LHCN-M2 (cell line): Measurements from ENCODE around the gene TGM6. TPM values are rescaled to one million over a fixed set of nuclear protein-coding genes. Genes with fewer than 3 reads are reported as not detected.
"Not testable (repeated sequence)": the region's sequence is repeated elsewhere in the genome, so short reads cannot be mapped to it uniquely, and the experiment has no call there.

Experiments used
- DNase-seq: peaks from one replicate; pipeline ENCODE4 v3.0.0-alpha.2; 2012; ENCODE audit warnings: low read depth
- total RNA-seq: library from RNA; depleted of rRNA; stranded (reverse); fragments of >200 nt; gene quantifications from 2 replicates; pipeline ENCODE4 v1.2.3, GENCODE V29; 2014

TGM6 gene
- total RNA-seq, 1 experiment from 2014 or later = not detected

DNA sequence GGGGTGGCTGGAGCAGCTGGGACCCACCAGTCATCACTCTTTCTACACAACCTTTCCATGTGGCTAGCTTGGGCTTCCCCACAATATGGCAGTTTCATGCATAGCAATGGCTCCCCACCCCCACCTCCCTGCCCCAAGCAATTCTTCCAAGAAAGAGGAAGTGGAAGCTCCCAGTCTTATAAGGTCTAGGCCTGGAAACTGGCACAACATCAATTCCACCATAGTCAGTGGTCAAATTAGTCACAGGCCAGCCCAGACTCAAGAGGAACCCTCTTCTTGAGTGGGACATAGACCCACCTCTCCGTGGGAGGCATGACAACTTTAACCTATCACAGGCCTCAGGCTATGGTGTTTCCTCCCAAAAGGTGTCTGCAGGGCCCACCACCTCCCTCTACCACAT is 17.7 kb downstream of the TGM6 start:
- DNase-seq = no peak

DNA sequence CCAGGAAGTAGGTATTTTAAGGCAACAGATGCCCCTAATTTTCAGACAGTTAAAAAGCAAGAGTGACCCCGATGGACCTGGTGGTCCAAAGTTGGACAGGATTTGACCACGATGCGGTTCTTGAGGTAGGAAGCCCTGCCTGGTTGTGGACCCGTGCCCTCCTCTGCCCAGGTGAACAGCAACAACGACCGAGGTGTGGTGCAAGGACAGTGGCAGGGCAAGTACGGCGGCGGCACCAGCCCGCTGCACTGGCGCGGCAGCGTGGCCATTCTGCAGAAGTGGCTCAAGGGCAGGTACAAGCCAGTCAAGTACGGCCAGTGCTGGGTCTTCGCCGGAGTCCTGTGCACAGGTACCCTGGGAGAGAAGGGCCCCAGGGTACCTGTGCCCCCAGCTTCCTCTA is 18.7 kb downstream of the TGM6 start:
- no peak for DNase-seq

DNA sequence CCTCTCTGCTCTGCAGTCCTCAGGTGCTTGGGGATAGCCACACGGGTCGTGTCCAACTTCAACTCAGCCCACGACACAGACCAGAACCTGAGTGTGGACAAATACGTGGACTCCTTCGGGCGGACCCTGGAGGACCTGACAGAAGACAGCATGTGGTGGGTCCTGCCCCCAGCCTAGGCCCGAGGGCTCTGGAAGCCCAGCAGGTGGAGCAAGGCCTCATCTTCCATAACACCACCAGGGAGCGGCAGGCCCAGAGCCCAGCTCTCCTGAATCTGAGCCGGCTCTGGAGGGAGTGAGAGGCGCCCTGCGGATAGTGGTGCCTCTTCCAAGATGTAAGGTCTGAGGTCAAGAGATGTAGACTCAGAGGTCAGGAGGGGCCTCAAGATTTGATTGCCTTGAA is 19.6 kb downstream of the TGM6 start:
- DNase-seq = no peak

DNA sequence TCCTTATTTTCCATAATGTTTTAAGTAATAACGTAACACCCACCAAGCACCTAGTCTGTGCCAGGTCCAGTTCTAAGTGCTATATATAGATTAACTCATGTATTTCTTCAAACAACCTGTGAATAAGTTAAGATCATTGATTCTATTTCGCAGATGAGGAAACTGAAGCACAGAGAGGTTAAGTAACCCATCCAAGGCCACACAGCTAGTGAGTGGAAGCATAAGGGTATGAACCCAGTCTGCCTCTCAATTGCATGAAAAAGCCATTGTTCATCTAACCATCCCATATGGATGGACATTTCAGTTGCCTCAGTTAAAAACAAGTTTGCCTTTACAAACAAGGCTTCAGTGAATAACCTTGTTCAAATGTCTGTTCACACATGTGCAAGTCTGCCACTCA is 20.8 kb downstream of the TGM6 start:
- DNase-seq = no peak

DNA sequence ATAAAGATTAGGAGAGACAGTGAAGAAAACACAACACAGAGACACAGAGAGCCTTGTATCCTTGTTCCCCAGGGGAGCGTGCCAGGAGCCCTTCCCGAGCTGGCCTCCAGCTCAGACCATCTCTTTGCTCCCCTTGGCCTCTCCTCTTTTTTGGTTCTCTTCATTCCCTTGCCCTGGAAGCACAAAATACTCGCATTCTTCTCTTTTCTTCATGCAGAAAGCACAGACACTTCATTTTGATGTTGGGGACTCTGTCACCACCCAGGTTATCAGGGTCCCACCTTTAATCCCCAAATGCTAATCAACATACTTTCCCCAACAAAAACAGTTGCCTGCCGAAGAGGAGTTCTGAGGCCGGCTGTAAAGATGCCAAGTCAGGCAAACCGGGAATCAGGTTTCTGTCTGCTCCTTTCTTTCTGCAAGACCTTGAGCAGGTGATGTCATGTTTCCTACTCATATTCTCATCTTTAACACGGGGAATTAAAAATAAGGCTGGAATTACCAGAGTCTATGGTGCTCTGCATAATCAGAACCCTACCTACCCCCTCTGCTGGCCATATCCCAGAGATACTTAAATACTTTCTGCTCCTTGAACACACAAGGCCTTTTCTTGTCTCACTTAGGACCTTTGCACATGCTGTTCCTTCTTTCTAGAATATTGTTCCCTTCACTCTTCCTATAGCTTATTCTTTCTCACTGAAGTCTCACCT is 21.7 kb downstream of the TGM6 start:
- peak; percentile 19 for DNase-seq

DNA sequence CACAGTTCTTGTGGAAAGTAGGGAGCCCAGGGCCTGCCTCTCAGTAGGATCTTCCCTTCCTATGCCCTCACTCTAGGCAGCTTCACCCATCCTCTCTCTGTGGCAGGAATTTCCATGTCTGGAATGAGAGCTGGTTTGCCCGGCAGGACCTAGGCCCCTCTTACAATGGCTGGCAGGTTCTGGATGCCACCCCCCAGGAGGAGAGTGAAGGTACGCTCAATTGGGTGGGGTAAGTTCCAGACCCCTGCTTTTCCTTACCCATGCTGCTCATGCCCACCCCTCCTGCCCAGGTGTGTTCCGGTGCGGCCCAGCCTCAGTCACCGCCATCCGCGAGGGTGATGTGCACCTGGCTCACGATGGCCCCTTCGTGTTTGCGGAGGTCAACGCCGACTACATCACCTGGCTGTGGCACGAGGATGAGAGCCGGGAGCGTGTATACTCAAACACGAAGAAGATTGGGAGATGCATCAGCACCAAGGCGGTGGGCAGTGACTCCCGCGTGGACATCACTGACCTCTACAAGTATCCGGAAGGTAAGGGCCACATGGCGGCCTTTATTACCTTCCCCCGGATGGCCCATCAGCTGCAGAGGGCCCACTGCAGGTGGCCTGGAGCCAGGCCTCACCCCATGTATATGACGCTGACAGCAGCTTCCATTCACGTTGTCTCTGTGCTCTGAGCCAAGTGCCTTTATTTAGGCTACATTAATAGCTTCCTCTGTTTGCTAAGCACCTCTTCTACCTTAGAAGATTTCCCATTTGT is 22.8 kb downstream of the TGM6 start:
- no peak for DNase-seq

DNA sequence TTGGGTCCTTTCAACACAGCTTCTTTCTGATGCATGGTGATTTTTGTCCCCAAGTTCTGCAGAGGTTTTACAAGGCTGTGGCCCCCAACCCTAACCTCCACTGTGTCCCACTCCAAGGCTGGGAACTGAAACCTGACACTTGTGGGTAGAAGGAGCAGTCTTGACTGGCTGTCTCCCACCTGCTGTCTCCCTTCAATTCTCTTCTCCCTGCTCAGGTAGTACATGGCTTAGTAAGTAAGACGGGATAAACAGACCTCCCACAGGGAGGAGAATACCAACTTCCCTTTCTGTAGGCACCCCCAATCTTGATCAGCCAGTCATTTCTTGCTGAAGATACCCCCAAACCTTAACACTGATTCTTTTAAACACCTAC is 25.0 kb downstream of the TGM6 start:
- no peak for DNase-seq

DNA sequence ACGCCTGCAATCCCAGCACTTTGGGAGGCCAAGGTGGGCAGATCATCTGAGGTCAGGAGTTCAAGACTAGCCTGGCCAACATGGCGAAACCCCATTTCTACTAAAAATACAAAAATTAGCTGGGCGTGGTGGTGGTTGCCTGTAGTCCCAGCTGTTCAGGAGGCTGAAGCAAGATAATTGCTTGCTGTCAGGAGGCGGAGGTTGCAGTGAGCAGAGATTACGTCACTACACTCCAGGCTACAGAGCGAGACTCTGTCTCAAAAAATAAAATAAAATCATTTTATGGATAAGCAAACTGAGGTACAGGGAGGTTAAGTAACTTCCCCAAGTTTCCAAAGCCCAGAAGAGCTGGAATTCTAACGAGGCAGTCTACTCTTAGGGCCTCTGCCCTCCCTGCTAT is 26.7 kb downstream of the TGM6 start:
- DNase-seq = not testable (repeated sequence)

DNA sequence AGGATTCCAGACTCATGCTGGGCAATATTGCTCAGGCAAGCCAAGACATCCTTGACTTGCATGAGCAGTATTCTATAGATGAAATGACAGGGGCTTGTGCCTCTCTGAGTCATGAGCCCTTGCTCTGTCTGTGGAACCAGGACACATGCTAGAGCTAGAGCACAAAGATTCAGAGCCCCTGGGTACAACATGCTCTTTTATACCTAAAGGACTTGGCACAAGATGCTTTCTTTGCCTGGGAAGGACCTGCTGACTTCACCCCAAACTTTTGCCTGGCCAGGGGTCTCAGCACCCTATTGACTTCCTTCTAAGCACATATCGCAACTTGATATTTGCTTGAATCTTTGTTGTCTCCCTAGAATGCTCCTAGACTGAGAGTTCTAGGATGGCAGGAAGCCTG is 27.4 kb downstream of the TGM6 start:
- DNase-seq = no peak

DNA sequence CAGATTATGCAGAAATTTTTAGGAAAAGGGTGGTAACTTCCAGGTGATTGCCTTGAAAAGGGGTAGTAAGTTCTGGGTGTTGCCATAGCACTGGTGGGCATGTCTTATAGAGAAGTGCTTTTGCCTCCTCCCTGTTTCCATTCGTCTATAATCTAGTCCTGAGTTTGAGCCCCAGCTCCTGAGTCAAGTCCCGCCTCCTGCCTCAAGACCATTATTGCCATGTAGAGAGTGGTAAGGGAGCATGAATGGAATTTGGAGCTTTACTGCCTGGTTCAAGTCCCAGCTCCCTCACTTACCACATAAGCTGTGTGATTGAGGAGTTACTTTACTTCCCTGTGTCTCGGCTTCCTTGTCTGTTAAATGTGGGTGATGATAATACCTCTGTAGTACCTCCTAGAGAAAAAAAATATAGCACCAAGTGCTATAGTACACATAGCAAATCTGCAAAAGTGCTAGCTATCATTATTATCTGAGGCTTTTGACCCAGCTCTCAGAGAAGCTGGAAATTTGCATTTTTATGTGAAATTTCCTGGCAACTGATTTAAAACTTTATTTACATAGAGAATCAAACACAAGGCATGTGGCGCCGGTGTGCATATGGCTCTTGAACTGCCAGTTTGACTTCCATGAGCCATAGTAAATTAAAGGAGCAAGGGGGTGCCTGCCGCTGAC is 36.0 kb downstream of the TGM6 start:
- DNase-seq = no peak

DNA sequence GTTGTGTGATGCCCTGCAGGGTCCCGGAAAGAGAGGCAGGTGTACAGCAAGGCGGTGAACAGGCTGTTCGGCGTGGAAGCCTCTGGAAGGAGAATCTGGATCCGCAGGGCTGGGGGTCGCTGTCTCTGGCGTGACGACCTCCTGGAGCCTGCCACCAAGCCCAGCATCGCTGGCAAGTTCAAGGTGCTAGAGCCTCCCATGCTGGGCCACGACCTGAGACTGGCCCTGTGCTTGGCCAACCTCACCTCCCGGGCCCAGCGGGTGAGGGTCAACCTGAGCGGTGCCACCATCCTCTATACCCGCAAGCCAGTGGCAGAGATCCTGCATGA is 36.5 kb downstream of the TGM6 start:
- no peak for DNase-seq

DNA sequence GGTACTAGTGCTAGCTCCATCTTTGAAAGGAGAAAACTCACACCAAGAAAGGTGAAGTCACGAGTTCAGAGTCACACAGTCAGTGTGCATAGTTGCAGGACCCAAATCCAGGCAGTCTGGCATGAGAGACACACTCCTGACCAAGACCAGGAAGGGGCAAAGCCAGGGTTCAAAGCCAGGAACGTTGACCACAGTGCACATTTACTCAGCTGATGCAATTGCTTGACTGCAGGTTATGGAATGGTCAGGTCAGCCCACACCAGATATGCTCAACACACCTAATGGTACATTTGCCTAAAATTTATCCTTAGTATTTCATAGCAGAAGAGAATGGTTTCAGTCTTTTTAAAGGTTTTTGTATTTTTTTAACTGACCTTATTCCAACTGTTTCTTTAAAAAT is 37.7 kb downstream of the TGM6 start:
- no peak for DNase-seq

DNA sequence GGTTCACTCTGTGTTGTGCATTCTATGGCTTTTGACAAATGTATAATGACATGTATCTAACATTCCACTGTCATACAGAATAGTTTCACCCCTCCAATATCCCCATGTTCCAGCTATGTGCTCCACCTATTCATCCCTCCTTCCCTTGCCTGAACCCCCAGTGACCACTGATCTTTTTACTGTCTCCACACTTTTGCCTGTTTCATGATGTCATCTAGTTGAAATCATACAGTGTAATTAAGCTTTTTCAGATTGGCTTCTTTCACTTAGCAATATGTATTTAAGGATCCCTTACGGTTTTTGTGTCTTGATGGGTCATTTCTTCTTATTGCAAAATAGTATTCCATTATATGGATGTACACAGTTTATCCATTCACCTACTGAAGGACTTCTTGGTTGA is 39.8 kb downstream of the TGM6 start:
- no peak for DNase-seq

DNA sequence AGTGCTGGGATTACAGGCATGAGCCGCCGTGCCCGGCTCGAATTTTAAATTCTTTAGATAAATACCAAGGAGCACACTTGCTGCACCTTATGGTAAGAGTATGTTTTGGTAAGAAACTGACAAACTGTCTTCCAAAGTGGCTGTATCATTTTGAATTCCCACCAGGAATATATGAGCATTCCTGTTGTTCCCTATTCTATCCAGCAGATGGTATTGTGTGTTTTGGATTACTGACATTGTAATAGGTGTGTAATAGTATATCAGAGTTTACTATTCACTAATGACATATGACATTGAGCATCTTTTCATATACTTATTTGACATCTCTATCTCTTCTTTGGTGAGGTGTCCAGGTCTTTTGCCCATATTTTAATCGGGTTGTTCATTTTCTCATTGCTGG is 40.5 kb downstream of the TGM6 start:
- DNase-seq = peak; percentile 5

DNA sequence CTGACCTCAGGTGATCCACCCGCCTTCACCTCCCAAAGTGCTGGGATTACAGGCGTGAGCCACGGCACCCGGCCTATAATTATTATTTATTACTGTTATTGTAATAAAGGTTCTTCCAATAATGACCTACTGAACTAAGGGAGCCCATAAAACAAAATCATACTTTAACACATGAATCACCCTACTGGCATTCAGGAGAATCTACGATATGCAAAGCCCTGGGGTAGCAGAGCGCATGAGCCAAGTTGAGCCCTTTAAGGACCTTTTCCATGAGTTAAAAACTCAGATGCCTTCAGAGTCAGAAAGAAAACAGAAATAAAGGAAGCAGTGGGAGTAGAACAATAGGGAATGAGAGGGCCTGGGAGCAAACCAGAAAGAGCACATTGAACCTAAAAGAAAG is 48.4 kb downstream of the TGM6 start:
- DNase-seq = no peak

DNA sequence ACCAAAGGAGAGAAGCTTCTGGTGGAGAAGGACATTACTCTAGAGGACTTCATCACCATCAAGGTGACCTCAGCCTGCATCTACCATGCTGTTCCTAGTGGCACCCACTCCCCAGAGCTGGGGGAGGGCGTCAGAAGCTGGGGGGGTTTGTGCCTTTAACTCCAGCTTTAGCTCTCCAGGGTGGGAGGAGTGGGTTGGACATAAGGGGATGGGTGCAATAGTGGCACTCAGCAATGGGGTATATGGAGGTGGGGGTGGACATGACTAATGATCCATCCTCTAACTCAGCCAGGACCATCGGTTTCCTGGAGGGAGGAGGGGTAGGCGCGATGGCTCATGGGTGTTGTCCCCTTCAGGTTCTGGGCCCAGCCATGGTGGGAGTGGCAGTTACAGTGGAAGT is 49.8 kb downstream of the TGM6 start:
- no peak for DNase-seq

DNA sequence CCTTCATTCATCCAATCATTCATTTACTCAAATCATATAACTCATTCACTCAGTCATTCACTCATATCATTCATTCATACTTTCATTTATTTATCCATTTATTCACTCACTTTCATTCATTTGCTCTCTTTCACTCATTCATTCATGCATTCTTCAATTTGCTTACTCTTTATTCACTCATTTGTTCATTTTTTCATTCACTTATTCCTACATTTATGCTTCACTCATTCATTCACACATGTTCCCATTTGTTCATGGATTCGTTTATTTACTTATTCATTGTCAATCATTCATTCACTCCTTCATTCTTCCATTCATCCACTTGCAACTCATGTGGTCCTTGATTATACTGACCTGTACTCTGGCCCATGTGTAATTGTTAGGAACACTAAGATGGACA is 50.5 kb downstream of the TGM6 start:
- DNase-seq = no peak

DNA sequence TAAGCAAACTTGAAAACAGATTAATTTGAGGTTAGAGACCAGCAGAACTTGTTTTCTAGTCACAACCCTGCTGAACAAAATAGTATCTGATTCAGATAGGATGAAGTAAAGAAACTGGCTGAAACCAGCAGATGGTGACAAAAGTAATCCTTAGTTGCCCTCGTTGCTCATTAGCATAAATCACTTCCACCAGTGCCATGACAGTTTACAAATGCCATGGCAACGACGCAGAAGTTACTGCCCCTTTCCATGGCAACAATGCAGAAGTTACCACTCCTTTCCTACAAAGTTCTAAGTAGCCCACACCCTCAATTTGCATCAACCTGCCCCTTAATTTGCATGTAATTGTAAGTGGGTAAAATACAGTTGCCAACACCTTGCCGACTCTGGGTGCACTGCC is 66.1 kb downstream of the TGM6 start:
- DNase-seq = no peak

DNA sequence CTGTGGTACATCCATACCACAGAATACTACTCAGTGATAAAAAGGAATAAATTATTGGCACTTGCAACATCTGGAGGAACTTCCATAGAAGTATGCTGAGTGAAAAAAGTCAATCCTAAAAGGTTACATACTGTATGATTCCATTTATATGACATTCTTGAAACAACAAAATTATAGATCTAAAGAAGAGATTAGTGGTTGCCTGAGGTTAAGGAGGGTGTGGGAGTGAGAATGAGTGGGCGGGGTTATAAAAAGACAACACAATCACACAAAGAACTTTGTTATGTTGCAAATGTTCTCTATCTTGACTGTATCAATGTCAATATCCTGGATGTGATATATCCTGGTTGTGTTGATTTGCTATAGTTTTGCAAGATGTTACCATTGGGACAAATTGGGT is 68.7 kb downstream of the TGM6 start:
- DNase-seq = no peak

DNA sequence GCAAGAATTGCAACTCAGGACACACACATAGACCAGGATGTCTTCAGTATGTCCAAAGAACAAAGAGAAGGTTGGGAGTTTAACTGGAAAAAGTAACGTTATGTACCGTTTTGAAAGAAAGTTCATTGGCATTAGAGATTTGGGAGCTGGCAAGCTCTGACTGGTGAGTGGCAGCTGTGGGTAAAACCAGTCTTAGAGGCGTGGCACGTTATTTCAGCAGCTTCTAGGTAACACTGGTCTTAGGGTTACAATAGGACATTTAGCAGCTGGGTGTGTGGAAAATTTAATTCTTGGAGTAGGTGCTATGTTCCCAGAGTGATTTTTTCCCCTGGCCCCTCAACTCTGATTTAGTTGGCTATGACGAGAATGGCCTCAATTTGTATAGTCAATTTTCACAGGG is 70.7 kb downstream of the TGM6 start:
- DNase-seq = no peak

DNA sequence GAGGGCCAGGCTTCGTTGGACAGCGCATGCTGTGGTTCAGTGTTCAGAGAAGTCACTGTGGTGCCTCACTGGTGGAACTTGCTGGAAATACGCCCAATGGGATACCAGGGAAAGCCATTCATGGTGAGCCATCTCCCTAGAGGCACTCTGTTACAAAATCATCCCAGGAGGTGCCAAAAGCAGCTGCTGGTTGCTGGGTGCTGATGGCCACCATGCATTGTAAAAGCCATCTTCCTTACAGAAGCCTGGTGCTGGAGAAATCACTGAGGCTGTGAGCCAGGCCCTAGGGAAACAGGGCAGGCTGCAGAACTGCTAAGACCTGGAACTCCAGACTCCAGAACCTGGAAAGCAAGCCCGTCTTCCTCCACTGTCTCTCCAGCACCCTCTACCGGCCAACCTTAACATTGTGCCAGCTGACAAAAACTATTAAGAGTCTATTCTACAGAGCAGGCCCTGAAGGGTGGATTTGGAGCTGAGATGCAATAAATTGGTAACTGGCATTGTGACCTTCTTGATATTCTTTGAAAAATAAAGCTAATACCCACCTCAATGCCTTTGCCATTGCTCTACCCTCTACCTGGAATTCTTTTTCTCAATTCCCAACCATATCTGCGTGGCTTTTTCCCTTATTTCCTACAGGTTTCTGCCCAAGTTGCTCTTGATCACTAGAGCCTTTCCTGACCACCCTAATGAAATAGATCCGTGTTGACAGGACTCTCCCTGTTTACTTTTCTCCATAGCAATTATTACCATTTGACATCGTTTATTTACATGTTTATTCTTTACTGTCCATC is 71.4 kb downstream of the TGM6 start:
- peak; percentile 62 for DNase-seq

DNA sequence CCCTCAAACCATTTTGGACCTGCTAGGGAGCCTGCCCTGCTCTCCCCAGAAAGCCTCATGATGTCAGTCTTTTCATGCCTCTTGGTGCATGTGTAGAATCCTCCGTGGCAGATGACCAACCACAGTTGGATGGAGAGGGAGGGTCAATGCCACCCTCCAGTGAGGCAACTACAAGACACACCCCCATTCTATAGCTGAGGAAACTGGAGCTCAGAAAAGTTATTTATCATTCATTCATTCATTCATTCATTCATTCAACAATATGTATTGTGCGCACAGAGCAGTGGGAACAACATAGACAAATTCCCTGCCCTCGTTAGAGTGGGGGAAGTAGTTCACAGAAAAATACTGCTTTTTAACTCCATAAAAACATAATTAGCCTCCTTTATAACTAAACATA is 73.1 kb downstream of the TGM6 start:
- no peak for DNase-seq
